Measurements from ENCODE around the gene NINJ2. TPM values are rescaled to one million over a fixed set of nuclear protein-coding genes. Genes with fewer than 3 reads are reported as not detected.

The NINJ2 gene
- polyA plus RNA-seq, 1 donor from 2014 or later, result not detected

DNA sequence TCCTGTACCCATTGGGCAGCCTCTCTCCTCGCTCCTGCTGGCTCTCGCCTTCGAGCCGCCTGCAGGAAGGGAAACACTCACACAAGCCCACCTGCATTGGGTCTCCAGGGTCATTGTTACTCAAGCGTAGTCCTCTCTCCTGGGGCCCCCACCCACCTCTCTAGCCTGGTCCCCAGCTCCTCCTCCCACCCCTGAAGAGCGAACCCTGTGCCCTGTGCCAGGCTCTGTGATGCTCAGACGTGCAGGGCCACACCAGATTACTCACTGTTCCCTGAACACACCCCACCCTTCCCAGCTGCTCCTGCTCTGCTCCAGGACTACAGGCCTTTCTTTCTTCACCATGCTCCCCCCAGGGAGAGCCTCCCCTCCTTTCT, 88.1 kb downstream of the NINJ2 start:
- H3F3A ChIP-seq (ENCODE audit: insufficient read depth, low read length, poor library complexity, severe bottlenecking), result no peaks in the 10 kb centered on the region
- no peak overlapping the region for H3K4me3 ChIP-seq (ENCODE audit: low read length)
- no peaks in the 10 kb centered on the region for H3K36me3 ChIP-seq (ENCODE audit: insufficient read depth, low read length)
- no peak overlapping the region for H3K9ac ChIP-seq (ENCODE audit: low read length)
- no peaks in the 10 kb centered on the region for H3K27me3 ChIP-seq (ENCODE audit: insufficient read depth, low read depth, low read length)
- no peaks in the 10 kb centered on the region for H3K79me2 ChIP-seq (replicated peaks; ENCODE audit: insufficient read depth, low read length)
- H2AFZ ChIP-seq (ENCODE audit: low read depth, low read length), result no peak overlapping the region
- H3K9me3 ChIP-seq (ENCODE audit: low read length), result no peaks in the 10 kb centered on the region
- no peak for TF ChIP-seq TAF1 (IDR thresholded peaks at IDR 0.05; ENCODE audit: low read depth)
- TF ChIP-seq EP300 (conservative IDR thresholded peaks at IDR 0.05; ENCODE audit: poor library complexity, severe bottlenecking), result no peak
- no peak for TF ChIP-seq SMC3 (conservative IDR thresholded peaks at IDR 0.05; ENCODE audit: poor library complexity)
- TF ChIP-seq MXI1 (conservative IDR thresholded peaks at IDR 0.05; ENCODE audit: poor library complexity, severe bottlenecking), result no peak
- TF ChIP-seq RAD21 (conservative IDR thresholded peaks at IDR 0.05), result no peak
- no peak for TF ChIP-seq POLR2AphosphoS5 (IDR thresholded peaks at IDR 0.05)
- TF ChIP-seq, protein P1, sequence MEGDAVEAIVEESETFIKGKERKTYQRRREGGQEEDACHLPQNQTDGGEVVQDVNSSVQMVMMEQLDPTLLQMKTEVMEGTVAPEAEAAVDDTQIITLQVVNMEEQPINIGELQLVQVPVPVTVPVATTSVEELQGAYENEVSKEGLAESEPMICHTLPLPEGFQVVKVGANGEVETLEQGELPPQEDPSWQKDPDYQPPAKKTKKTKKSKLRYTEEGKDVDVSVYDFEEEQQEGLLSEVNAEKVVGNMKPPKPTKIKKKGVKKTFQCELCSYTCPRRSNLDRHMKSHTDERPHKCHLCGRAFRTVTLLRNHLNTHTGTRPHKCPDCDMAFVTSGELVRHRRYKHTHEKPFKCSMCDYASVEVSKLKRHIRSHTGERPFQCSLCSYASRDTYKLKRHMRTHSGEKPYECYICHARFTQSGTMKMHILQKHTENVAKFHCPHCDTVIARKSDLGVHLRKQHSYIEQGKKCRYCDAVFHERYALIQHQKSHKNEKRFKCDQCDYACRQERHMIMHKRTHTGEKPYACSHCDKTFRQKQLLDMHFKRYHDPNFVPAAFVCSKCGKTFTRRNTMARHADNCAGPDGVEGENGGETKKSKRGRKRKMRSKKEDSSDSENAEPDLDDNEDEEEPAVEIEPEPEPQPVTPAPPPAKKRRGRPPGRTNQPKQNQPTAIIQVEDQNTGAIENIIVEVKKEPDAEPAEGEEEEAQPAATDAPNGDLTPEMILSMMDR (IDR thresholded peaks at IDR 0.05; ENCODE audit: poor library complexity, severe bottlenecking), result no peak
- no peak for TF ChIP-seq EZH2 (IDR thresholded peaks at IDR 0.05; ENCODE audit: borderline replicate concordance, insufficient read depth, low read length, poor library complexity, severe bottlenecking)
- TF ChIP-seq, protein P2, sequence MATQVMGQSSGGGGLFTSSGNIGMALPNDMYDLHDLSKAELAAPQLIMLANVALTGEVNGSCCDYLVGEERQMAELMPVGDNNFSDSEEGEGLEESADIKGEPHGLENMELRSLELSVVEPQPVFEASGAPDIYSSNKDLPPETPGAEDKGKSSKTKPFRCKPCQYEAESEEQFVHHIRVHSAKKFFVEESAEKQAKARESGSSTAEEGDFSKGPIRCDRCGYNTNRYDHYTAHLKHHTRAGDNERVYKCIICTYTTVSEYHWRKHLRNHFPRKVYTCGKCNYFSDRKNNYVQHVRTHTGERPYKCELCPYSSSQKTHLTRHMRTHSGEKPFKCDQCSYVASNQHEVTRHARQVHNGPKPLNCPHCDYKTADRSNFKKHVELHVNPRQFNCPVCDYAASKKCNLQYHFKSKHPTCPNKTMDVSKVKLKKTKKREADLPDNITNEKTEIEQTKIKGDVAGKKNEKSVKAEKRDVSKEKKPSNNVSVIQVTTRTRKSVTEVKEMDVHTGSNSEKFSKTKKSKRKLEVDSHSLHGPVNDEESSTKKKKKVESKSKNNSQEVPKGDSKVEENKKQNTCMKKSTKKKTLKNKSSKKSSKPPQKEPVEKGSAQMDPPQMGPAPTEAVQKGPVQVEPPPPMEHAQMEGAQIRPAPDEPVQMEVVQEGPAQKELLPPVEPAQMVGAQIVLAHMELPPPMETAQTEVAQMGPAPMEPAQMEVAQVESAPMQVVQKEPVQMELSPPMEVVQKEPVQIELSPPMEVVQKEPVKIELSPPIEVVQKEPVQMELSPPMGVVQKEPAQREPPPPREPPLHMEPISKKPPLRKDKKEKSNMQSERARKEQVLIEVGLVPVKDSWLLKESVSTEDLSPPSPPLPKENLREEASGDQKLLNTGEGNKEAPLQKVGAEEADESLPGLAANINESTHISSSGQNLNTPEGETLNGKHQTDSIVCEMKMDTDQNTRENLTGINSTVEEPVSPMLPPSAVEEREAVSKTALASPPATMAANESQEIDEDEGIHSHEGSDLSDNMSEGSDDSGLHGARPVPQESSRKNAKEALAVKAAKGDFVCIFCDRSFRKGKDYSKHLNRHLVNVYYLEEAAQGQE (IDR thresholded peaks at IDR 0.05; ENCODE audit: borderline replicate concordance), result no peak
- no peaks in the 10 kb centered on the region for H3K9me2 ChIP-seq (ENCODE audit: insufficient read depth, low read length)
- H3K4me2 ChIP-seq (ENCODE audit: low read length), result no peak overlapping the region
- no peaks in the 10 kb centered on the region for H4K20me1 ChIP-seq (ENCODE audit: insufficient read depth)
- H3K27ac ChIP-seq (ENCODE audit: low read length), result no peak overlapping the region

DNA sequence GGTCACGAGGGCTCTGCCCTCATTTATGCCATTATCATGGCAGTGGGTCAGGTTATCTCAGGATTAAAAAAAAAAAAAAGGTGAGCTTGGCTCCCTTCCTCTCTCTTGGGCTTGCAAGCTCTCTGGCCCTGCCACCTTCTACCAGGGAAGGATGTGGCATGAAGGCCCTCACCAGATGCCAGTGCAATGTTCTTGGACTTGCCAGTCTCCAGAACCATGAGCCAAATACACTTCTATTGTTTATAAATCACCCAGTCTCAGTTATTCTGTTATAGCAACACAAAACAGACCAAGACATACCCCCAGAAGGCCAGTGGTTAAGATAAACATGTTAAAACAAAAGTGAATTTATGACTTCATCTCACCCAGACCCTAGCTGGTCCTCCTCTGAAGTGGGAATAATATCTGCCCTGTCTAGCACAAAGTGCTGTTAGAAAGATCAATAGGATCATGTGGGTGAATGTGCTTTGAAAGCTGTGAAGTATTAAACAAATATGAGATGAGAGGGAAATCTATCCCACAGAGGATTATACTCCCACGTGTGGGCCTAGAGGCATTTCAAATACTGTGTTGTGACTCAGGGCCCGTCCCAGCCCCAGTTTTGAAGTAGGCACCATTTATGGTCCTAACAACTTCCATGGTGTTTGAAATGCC, 88.6 kb downstream of the NINJ2 start:
- no peaks in the 10 kb centered on the region for H3K9me2 ChIP-seq (ENCODE audit: insufficient read depth, low read length)
- TF ChIP-seq MXI1 (conservative IDR thresholded peaks at IDR 0.05; ENCODE audit: poor library complexity, severe bottlenecking) (no peak), EZH2 (IDR thresholded peaks at IDR 0.05; ENCODE audit: borderline replicate concordance, insufficient read depth, low read length, poor library complexity, severe bottlenecking) (no peak), SMC3 (conservative IDR thresholded peaks at IDR 0.05; ENCODE audit: poor library complexity) (no peak), RAD21 (conservative IDR thresholded peaks at IDR 0.05) (no peak), POLR2AphosphoS5 (IDR thresholded peaks at IDR 0.05) (no peak), EP300 (conservative IDR thresholded peaks at IDR 0.05; ENCODE audit: poor library complexity, severe bottlenecking) (no peak), TAF1 (IDR thresholded peaks at IDR 0.05; ENCODE audit: low read depth) (no peak)
- TF ChIP-seq, protein P2 (IDR thresholded peaks at IDR 0.05; ENCODE audit: borderline replicate concordance), result no peak
- TF ChIP-seq, protein P1 (IDR thresholded peaks at IDR 0.05; ENCODE audit: poor library complexity, severe bottlenecking), result no peak
- no peaks in the 10 kb centered on the region for H3K9me3 ChIP-seq (ENCODE audit: low read length)
- no peak overlapping the region for H3K9ac ChIP-seq (ENCODE audit: low read length)
- no peaks in the 10 kb centered on the region for H4K20me1 ChIP-seq (ENCODE audit: insufficient read depth)
- H3K79me2 ChIP-seq (replicated peaks; ENCODE audit: insufficient read depth, low read length), result no peaks in the 10 kb centered on the region
- H3F3A ChIP-seq (ENCODE audit: insufficient read depth, low read length, poor library complexity, severe bottlenecking), result no peaks in the 10 kb centered on the region
- H2AFZ ChIP-seq (ENCODE audit: low read depth, low read length), result no peak overlapping the region
- H3K4me3 ChIP-seq (ENCODE audit: low read length), result no peak overlapping the region
- no peak overlapping the region for H3K27ac ChIP-seq (ENCODE audit: low read length)
- no peak overlapping the region for H3K4me2 ChIP-seq (ENCODE audit: low read length)
- no peaks in the 10 kb centered on the region for H3K36me3 ChIP-seq (ENCODE audit: insufficient read depth, low read length)
- no peaks in the 10 kb centered on the region for H3K27me3 ChIP-seq (ENCODE audit: insufficient read depth, low read depth, low read length)
